ENCODE measurements around the gene C5orf58.

GRCh38 chr5:170262061-170263045 is 29.6 kb downstream of the C5orf58 start:
- TF ChIP-seq CTCF (conservative IDR thresholded peaks at IDR 0.05 in 1 of 2, IDR thresholded peaks at IDR 0.05 in 1 of 2; ENCODE audit: low read depth in 1 of 2, low read length in 2 of 2) (no peak), EZH2 (IDR thresholded peaks at IDR 0.05; ENCODE audit: low read length, missing control alignments) (no peak)
